Neural cell (in vitro differentiated cells): ENCODE measurements around the gene VMP1. TPM values are rescaled to one million over a fixed set of nuclear protein-coding genes. Genes with fewer than 3 reads are reported as not detected.

ENCODE experiments used
- H2AFZ ChIP-seq: fragments of 200-600, 300-800 bp; sonication (generic), shearing (Covaris generic); 2 replicates; pipeline ENCODE4 v1.6.0; 2014; ENCODE audit warnings: low read depth, mild to moderate bottlenecking, antibody characterized with exemption, low read length, moderate library complexity
- H3F3A ChIP-seq: fragments of 200-600 bp; shearing (Covaris generic); 2 replicates; pipeline ENCODE4 v1.6.1; 2016; ENCODE audit warnings: mild to moderate bottlenecking, moderate library complexity, mixed read lengths, antibody characterized with exemption, low read length; ENCODE audit not compliant: insufficient read depth, poor library complexity, severe bottlenecking
- H3K27ac ChIP-seq: fragments of 200-600, 300-800 bp; sonication (generic), shearing (Covaris generic); 2 replicates; pipeline ENCODE4 v1.5.1; 2014; ENCODE audit warnings: mild to moderate bottlenecking, low read length, moderate library complexity
- H3K27me3 ChIP-seq: fragments of 300-800, 200-600 bp; sonication (generic), shearing (Covaris generic); 2 replicates; pipeline ENCODE4 v1.6.0; 2014; ENCODE audit warnings: mild to moderate bottlenecking, low read depth, low read length, moderate library complexity; ENCODE audit not compliant: insufficient read depth
- H3K36me3 ChIP-seq: fragments of 300-800, 200-600 bp; sonication (generic), shearing (Covaris generic); 2 replicates; pipeline ENCODE4 v1.5.1; 2014; ENCODE audit warnings: mild to moderate bottlenecking, antibody characterized with exemption, low read length, moderate library complexity; ENCODE audit not compliant: insufficient read depth
- H3K4me2 ChIP-seq: fragments of 300-800, 200-600 bp; sonication (generic), shearing (Covaris generic); 2 replicates; pipeline ENCODE4 v1.6.0; 2014; ENCODE audit warnings: mild to moderate bottlenecking, low read length
- H3K4me3 ChIP-seq: fragments of 300-800, 200-600 bp; sonication (generic), shearing (Covaris generic); 2 replicates; pipeline ENCODE4 v1.5.1; 2014; ENCODE audit warnings: mild to moderate bottlenecking, low read length, moderate library complexity
- H3K79me2 ChIP-seq: fragments of 200-600 bp; shearing (Covaris generic); replicated peaks from 2 replicates; pipeline ENCODE4 v1.6.0; 2014; ENCODE audit warnings: mild to moderate bottlenecking, low read length, moderate library complexity; ENCODE audit not compliant: insufficient read depth
- H3K9ac ChIP-seq: fragments of 300-800, 200-600 bp; sonication (generic), shearing (Covaris generic); 2 replicates; pipeline ENCODE4 v1.6.1; 2016; ENCODE audit warnings: mild to moderate bottlenecking, low read length, mixed read lengths
- H3K9me2 ChIP-seq: fragments of 200-600 bp; shearing (Covaris generic); 2 replicates; pipeline ENCODE4 v1.6.1; 2016; ENCODE audit warnings: mild to moderate bottlenecking, low read length, mixed read lengths; ENCODE audit not compliant: insufficient read depth
- H3K9me3 ChIP-seq: fragments of 200-600, 300-800 bp; sonication (generic), shearing (Covaris generic); 2 replicates; pipeline ENCODE4 v1.6.1; 2016; ENCODE audit warnings: mild to moderate bottlenecking, mixed run types, low read length, moderate library complexity, mixed read lengths
- H4K20me1 ChIP-seq: fragments of 200-600 bp; shearing (Covaris generic); 2 replicates; pipeline ENCODE4 v1.6.1; 2016; ENCODE audit warnings: mild to moderate bottlenecking, mixed run types; ENCODE audit not compliant: insufficient read depth
- EP300 ChIP-seq: fragments of 450-650 bp; conservative IDR thresholded peaks from 2 replicates; pipeline ENCODE4 v1.6.1; 2014; ENCODE audit warnings: antibody characterized with exemption, mild to moderate bottlenecking, moderate library complexity; ENCODE audit not compliant: poor library complexity, severe bottlenecking
- EZH2 ChIP-seq: fragments of 200-600, 300-800 bp; shearing (Covaris generic), sonication (generic); IDR thresholded peaks from 2 replicates; pipeline ENCODE4 v1.6.1; 2014; ENCODE audit warnings: antibody characterized with exemption, low read length, borderline replicate concordance, mild to moderate bottlenecking; ENCODE audit not compliant: insufficient read depth, poor library complexity, severe bottlenecking
- MXI1 ChIP-seq: fragments of 450-650 bp; conservative IDR thresholded peaks from 2 replicates; pipeline ENCODE4 v1.6.1; 2014; ENCODE audit warnings: antibody characterized with exemption, mild to moderate bottlenecking; ENCODE audit not compliant: poor library complexity, severe bottlenecking
- POLR2AphosphoS5 ChIP-seq: IDR thresholded peaks from 2 replicates; pipeline ENCODE4 v1.6.1; 2012
- RAD21 ChIP-seq: fragments of 450-650 bp; conservative IDR thresholded peaks from 2 replicates; pipeline ENCODE4 v1.6.1; 2014; ENCODE audit warnings: antibody characterized with exemption, mild to moderate bottlenecking, moderate library complexity
- SMC3 ChIP-seq: fragments of 450-650 bp; conservative IDR thresholded peaks from 2 replicates; pipeline ENCODE4 v1.6.1; 2014; ENCODE audit warnings: antibody characterized with exemption, mild to moderate bottlenecking, moderate library complexity; ENCODE audit not compliant: poor library complexity
- TAF1 ChIP-seq: IDR thresholded peaks from 2 replicates; pipeline ENCODE4 v1.6.1; 2012; ENCODE audit warnings: low read depth
- polyA plus RNA-seq: library from polyadenylated mRNA; depleted of rRNA; stranded (reverse); fragments of >200 nt; gene quantifications from 2 replicates; pipeline ENCODE4 v1.2.3, GENCODE V29; 2014
- TF ChIP-seq, protein P1 (sequence below): fragments of 450-650 bp; IDR thresholded peaks from 2 replicates; pipeline ENCODE4 v1.5.1; 2014; ENCODE audit warnings: antibody characterized with exemption, mild to moderate bottlenecking, moderate library complexity; ENCODE audit not compliant: poor library complexity, severe bottlenecking
- TF ChIP-seq, protein P2 (sequence below): IDR thresholded peaks from 2 replicates; pipeline ENCODE4 v1.6.1; 2012; ENCODE audit warnings: borderline replicate concordance

VMP1 gene
- polyA plus RNA-seq, 1 donor from 2014 or later, result 75.9 TPM

DNA sequence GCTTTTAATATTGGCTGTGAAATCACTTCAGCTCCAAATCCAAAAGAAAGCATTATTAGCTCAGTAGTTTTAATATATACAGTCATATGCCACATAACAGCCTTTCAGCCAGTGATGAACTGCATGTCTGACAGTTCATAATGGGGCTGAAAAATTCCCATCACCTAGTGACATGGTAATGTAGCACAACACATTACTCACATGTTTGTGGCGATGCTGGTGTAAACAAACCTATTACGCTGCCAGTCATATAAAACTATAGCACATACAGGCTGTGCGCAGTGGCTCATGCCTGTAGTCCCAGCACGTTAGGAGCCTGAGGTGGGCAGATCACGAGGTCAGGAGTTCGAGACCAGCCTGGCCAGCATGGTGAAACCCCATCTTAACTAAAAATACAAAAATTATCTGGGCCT is 93.1 kb downstream of the VMP1 start:
- H4K20me1 ChIP-seq, result no peaks in the 10 kb centered on the region
- no peaks in the 10 kb centered on the region for H3F3A ChIP-seq
- TF ChIP-seq EP300 (peak; percentile 98), MXI1 (peak; percentile 52), RAD21 (no peak), POLR2AphosphoS5 (peak; percentile 99)
- TF ChIP-seq, protein P1, sequence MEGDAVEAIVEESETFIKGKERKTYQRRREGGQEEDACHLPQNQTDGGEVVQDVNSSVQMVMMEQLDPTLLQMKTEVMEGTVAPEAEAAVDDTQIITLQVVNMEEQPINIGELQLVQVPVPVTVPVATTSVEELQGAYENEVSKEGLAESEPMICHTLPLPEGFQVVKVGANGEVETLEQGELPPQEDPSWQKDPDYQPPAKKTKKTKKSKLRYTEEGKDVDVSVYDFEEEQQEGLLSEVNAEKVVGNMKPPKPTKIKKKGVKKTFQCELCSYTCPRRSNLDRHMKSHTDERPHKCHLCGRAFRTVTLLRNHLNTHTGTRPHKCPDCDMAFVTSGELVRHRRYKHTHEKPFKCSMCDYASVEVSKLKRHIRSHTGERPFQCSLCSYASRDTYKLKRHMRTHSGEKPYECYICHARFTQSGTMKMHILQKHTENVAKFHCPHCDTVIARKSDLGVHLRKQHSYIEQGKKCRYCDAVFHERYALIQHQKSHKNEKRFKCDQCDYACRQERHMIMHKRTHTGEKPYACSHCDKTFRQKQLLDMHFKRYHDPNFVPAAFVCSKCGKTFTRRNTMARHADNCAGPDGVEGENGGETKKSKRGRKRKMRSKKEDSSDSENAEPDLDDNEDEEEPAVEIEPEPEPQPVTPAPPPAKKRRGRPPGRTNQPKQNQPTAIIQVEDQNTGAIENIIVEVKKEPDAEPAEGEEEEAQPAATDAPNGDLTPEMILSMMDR, result no peak
- TF ChIP-seq, protein P2, sequence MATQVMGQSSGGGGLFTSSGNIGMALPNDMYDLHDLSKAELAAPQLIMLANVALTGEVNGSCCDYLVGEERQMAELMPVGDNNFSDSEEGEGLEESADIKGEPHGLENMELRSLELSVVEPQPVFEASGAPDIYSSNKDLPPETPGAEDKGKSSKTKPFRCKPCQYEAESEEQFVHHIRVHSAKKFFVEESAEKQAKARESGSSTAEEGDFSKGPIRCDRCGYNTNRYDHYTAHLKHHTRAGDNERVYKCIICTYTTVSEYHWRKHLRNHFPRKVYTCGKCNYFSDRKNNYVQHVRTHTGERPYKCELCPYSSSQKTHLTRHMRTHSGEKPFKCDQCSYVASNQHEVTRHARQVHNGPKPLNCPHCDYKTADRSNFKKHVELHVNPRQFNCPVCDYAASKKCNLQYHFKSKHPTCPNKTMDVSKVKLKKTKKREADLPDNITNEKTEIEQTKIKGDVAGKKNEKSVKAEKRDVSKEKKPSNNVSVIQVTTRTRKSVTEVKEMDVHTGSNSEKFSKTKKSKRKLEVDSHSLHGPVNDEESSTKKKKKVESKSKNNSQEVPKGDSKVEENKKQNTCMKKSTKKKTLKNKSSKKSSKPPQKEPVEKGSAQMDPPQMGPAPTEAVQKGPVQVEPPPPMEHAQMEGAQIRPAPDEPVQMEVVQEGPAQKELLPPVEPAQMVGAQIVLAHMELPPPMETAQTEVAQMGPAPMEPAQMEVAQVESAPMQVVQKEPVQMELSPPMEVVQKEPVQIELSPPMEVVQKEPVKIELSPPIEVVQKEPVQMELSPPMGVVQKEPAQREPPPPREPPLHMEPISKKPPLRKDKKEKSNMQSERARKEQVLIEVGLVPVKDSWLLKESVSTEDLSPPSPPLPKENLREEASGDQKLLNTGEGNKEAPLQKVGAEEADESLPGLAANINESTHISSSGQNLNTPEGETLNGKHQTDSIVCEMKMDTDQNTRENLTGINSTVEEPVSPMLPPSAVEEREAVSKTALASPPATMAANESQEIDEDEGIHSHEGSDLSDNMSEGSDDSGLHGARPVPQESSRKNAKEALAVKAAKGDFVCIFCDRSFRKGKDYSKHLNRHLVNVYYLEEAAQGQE, result peak; percentile 56
- no peaks in the 10 kb centered on the region for H3K9me3 ChIP-seq
- peak overlapping the region; percentile 23 for H3K27ac ChIP-seq
- H3K4me2 ChIP-seq, result no peak overlapping the region
- H3K27me3 ChIP-seq, result no peaks in the 10 kb centered on the region
- no peak overlapping the region for H3K9ac ChIP-seq
- no peaks in the 10 kb centered on the region for H3K79me2 ChIP-seq
- no peak overlapping the region for H2AFZ ChIP-seq
- H3K9me2 ChIP-seq, result no peaks in the 10 kb centered on the region
- no peak overlapping the region for H3K4me3 ChIP-seq
- no peaks in the 10 kb centered on the region for H3K36me3 ChIP-seq

DNA sequence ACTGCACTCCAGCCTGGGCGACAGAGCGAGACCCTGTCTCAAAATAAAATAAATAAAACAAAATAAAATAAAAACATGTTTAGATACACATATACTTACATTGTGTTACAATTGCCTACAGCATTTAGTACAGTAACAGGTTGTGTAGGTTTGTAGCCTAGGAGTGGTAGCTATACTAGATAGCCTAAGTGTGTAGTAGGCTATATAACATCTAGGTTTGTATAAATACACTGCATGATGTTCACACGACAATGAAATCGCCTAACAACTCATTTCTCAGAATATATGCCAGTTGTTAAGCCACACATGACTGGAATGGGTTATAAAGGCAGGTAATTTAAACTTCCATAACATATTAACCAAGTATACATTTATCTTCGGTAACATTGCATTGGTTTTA is 94.7 kb downstream of the VMP1 start:
- Histone ChIP-seq H3K36me3 (no peaks in the 10 kb centered on the region), H3K4me2 (no peak overlapping the region), H3K27ac (no peak overlapping the region), H3K9ac (no peak overlapping the region), H3K9me3 (no peaks in the 10 kb centered on the region), H3K4me3 (no peak overlapping the region), H4K20me1 (no peaks in the 10 kb centered on the region), H3F3A (no peaks in the 10 kb centered on the region), H3K27me3 (no peaks in the 10 kb centered on the region), H3K9me2 (no peaks in the 10 kb centered on the region), H2AFZ (no peak overlapping the region), H3K79me2 (no peaks in the 10 kb centered on the region)
- TF ChIP-seq POLR2AphosphoS5, result no peak
- TF ChIP-seq, protein P2, result no peak
- no peak for TF ChIP-seq MXI1
- TF ChIP-seq, protein P1, result no peak
- TF ChIP-seq RAD21, result no peak
- TF ChIP-seq EZH2, result no peak
- no peak for TF ChIP-seq TAF1
- no peak for TF ChIP-seq SMC3
- no peak for TF ChIP-seq EP300
